ENCODE measurements around the gene LTO1.

- TF ChIP-seq CTCF (conservative IDR thresholded peaks at IDR 0.05; ENCODE audit: low read depth, low read length) = peak; percentile 98
- TF ChIP-seq EZH2 (IDR thresholded peaks at IDR 0.05; ENCODE audit: low read length, unreplicated experiment) = no peak
Observed at GRCh38 chr11:69670158-69670845, 4.9 kb downstream of the LTO1 start.

Data from PC-3 (cell line).